Thymus (tissue), 11 donors: ENCODE measurements around the gene SCAANT1. TPM values are rescaled to one million over a fixed set of nuclear protein-coding genes. Genes with fewer than 3 reads are reported as not detected.

Experiments
- DNase-seq, 9 donors: peaks; one replicate each; pipeline ENCODE4 v3.0.0-alpha.2; 2013; ENCODE audit warnings: low spot score in 9 of 9, low read depth in 6 of 9, missing footprints in 1 of 9
- H3K27ac ChIP-seq, 2 donors: one replicate each; pipeline ENCODE4 v1.5.1; 2013; ENCODE audit warnings: control low read depth in 1 of 2, low read depth in 1 of 2, low read length in 1 of 2, mild to moderate bottlenecking in 1 of 2, moderate library complexity in 1 of 2
- H3K27me3 ChIP-seq, 2 donors: one replicate each; pipeline ENCODE4 v1.5.1; 2013; ENCODE audit warnings: low read length in 1 of 2; ENCODE audit not compliant: control insufficient read depth in 2 of 2, insufficient read depth in 1 of 2
- H3K36me3 ChIP-seq, 2 donors: one replicate each; pipeline ENCODE4 v1.5.1; 2013; ENCODE audit warnings: low read length in 1 of 2, mild to moderate bottlenecking in 1 of 2, moderate library complexity in 1 of 2; ENCODE audit not compliant: control insufficient read depth in 2 of 2, insufficient read depth in 2 of 2
- H3K4me1 ChIP-seq, 2 donors: one replicate each; pipeline ENCODE4 v1.5.1; 2013; ENCODE audit warnings: low read length in 2 of 2; ENCODE audit not compliant: control insufficient read depth in 2 of 2, insufficient read depth in 2 of 2
- H3K4me3 ChIP-seq, 2 donors: one replicate each; pipeline ENCODE4 v1.5.1; 2013; ENCODE audit warnings: low read length in 2 of 2, control low read depth in 1 of 2, mild to moderate bottlenecking in 1 of 2
- H3K9me3 ChIP-seq, 2 donors: one replicate each; pipeline ENCODE4 v1.5.1; 2013; ENCODE audit warnings: low read length in 1 of 2, mild to moderate bottlenecking in 1 of 2; ENCODE audit not compliant: control insufficient read depth in 2 of 2, insufficient read depth in 1 of 2
- WGBS: extraction: QIAGEN DNeasy Blood & Tissue Kit; methylation state at CpG from one replicate; pipeline ENCODE4 v1.1.7; 2013; 5-methylcytosine and 5-hydroxymethylcytosine counted together
- polyA plus RNA-seq: library from polyadenylated mRNA; stranded (reverse); fragments of 200-250 nt; gene quantifications from one replicate; pipeline ENCODE4 v1.2.3, GENCODE V29; 2013
- total RNA-seq: library from RNA; stranded (reverse); fragments of 120-200 nt; gene quantifications from one replicate; pipeline ENCODE4 v1.2.4, GENCODE V29; 2013
- donor health status: healthy.

The SCAANT1 gene
- total and polyA plus RNA-seq, 2 donors = not detected

DNA sequence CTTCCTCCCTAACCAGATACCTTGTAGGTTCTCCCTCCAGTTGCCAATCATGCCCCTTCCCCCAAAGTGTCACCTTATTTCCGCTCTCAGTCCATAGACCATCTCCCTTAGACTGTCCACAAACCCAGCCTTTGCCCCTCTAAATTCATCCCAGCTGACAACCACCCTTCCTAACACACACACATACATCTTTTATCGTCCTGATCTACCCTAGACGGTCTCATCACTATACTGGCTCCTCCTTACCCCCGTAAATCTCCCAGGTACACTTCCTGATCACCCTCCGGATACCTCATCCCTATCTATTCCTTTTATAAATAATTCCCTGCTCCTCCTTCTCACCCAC, 49.4 kb downstream of the SCAANT1 start:
- peaks cover 0 to 5% of the 10 kb centered on the region in 2 donors for H3K36me3 ChIP-seq
- whole genome bisulfite sequencing = 28% methylated on average over 5 of the region's 5 CpGs
- peak in 1 of 9 donors; percentile 18 for DNase-seq
- H3K4me1 ChIP-seq = peaks cover 6 to 8% of the 10 kb centered on the region in 2 donors
- H3K9me3 ChIP-seq = no peaks in the 10 kb centered on the region
- H3K4me3 ChIP-seq = peak overlapping the region; percentile 76 to 82
- H3K27me3 ChIP-seq = no peaks in the 10 kb centered on the region
- peak overlapping the region in 1 of 2 donors; percentile 9 for H3K27ac ChIP-seq

Other genes with a start within 250 kb of the SCAANT1 start
- gene C3orf49, start 93.1 kb downstream of the SCAANT1 start, total RNA-seq = not detected
- gene C3orf49, start 93.1 kb downstream of the SCAANT1 start, polyA plus RNA-seq = 0.05 TPM
- gene THOC7, start 48.6 kb downstream of the SCAANT1 start, total RNA-seq = 73.8 TPM
- gene THOC7, start 48.6 kb downstream of the SCAANT1 start, polyA plus RNA-seq = 148 TPM
- 11.8 TPM for gene ATXN7, start 48.5 kb downstream of the SCAANT1 start, total RNA-seq
- 7.8 TPM for gene ATXN7, start 48.5 kb downstream of the SCAANT1 start, polyA plus RNA-seq
- gene PSMD6, start 111.1 kb upstream of the SCAANT1 start, total RNA-seq = 96.5 TPM
- gene PSMD6, start 111.1 kb upstream of the SCAANT1 start, polyA plus RNA-seq = 78.9 TPM